Choroid plexus epithelial cell (primary cell): Measurements from ENCODE around the gene ASCC1.

ENCODE experiments used
- DNase-seq: peaks from one replicate; pipeline ENCODE4 v3.0.0-alpha.2; 2010; ENCODE audit warnings: low read depth
- H3K4me3 ChIP-seq: 2 replicates; pipeline ENCODE4 v1.5.1; 2011; ENCODE audit warnings: low read depth, mild to moderate bottlenecking, control low read depth, low read length, moderate library complexity
- CTCF ChIP-seq: conservative IDR thresholded peaks from 2 replicates; pipeline ENCODE4 v1.5.1; 2011; ENCODE audit warnings: low read depth, mild to moderate bottlenecking, control low read depth, inconsistent platforms, low read length, moderate library complexity

The ASCC1 gene

GRCh38 chr10:72215611-72216549 is at the start of gene ASCC1, which contains the start of gene ANAPC16:
Gene ASCC1 (minus strand): TSS chr10:72216276. CDS start chr10:72213298, 2,978 bp downstream.
Gene ANAPC16 (plus strand): TSS chr10:72216012. CDS start chr10:72223915, 7,903 bp downstream.
- peak; percentile 96 for DNase-seq
- peak within 1 kb of the TSS; percentile 71 for H3K4me3 ChIP-seq
- TF ChIP-seq CTCF, result no peak

- TF ChIP-seq CTCF, result no peak
- no peak overlapping the region for H3K4me3 ChIP-seq
- no peak for DNase-seq
Measured at GRCh38 chr10:72265508-72265907, 49.4 kb upstream of the ASCC1 start.

GRCh38 chr10:72264536-72264935 is 48.5 kb upstream of the ASCC1 start:
- DNase-seq, result no peak
- no peak overlapping the region for H3K4me3 ChIP-seq
- TF ChIP-seq CTCF, result no peak

DNA sequence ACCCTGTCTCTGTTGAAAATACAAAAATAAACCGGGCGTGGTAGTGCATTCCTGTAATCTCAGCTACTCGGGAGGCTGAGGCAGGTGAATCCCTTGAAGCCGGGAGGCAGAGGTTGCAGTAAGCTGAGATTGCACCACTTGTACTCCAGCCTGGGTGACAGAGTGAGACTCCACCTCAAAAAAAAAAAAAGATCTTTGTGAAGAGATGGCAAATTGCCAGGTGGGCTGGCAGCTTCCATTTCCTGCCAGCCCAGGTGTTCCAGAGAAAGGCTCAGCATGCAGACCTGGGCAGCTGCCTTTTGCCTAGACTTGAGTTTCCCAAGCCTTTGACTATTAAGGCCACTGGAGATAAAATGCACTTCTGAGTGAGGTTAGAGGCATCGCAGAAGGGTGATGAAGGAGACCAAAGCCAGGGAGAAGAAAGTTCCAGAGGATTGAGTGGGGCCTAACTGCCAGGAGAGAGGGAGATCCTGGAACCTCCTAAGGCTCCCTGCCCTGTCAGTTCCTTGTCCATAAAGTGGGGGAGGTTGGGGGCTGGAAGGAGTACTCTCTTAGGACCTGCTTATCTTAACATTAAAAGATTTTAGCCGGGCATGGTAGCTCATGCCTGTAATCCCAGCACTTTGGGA is 47.7 kb upstream of the ASCC1 start:
- H3K4me3 ChIP-seq, result no peak overlapping the region
- TF ChIP-seq CTCF, result no peak
- DNase-seq, result no peak

GRCh38 chr10:72261784-72262404 is 45.8 kb upstream of the ASCC1 start:
- no peak for TF ChIP-seq CTCF
- no peak overlapping the region for H3K4me3 ChIP-seq
- DNase-seq, result no peak

GRCh38 chr10:72260976-72261783 is 45.1 kb upstream of the ASCC1 start:
- DNase-seq, result no peak
- TF ChIP-seq CTCF, result peak; percentile 28
- peak overlapping the region; percentile 57 for H3K4me3 ChIP-seq
